CD4-positive, alpha-beta memory T cell (primary cell): Measurements from ENCODE around the gene CACNG5. TPM values are rescaled to one million over a fixed set of nuclear protein-coding genes. Genes with fewer than 3 reads are reported as not detected.

Experiments used
- CTCF ChIA-PET: fragments of 350-600 bp; sonication (Branson Sonifier 250); formaldehyde crosslinking; loops from one replicate; lab custom pipeline; 2021; ENCODE audit warnings: inconsistent platforms; ENCODE audit not compliant: partially characterized antibody; lab: Charles Lee
- POLR2A ChIA-PET: fragments of 350-600 bp; sonication (Branson Sonifier 250); formaldehyde crosslinking; loops from one replicate; lab custom pipeline; 2021; ENCODE audit not compliant: partially characterized antibody; lab: Charles Lee
- DNase-seq, 5 donors: peaks; one replicate each; pipeline versions ENCODE4 v3.0.0 to v3.0.0-alpha.2; 2020 to 2022; ENCODE audit warnings: mixed read lengths in 1 of 5
- H3K27ac ChIP-seq: one replicate; pipeline ENCODE4 v1.7.0; 2013; ENCODE audit warnings: low read depth, low read length
- H3K27me3 ChIP-seq: 2 replicates; pipeline ENCODE4 v1.7.0; 2013; ENCODE audit warnings: mild to moderate bottlenecking, low read length, moderate library complexity; ENCODE audit not compliant: insufficient read depth
- H3K36me3 ChIP-seq: 2 replicates; pipeline ENCODE4 v1.7.0; 2013; ENCODE audit warnings: mild to moderate bottlenecking, low read length, moderate library complexity; ENCODE audit not compliant: insufficient read depth
- H3K4me1 ChIP-seq: 2 replicates; pipeline ENCODE4 v1.7.0; 2013; ENCODE audit warnings: mild to moderate bottlenecking, low read length, moderate library complexity; ENCODE audit not compliant: insufficient read depth
- H3K4me3 ChIP-seq, 2 donors: one replicate each; pipeline ENCODE4 v1.7.0; 2013; ENCODE audit warnings: low read length in 2 of 2, mild to moderate bottlenecking in 1 of 2
- H3K9me3 ChIP-seq, 2 donors: one replicate each; pipeline ENCODE4 v1.7.0; 2013; ENCODE audit warnings: low read length in 2 of 2, control low read depth in 1 of 2; ENCODE audit not compliant: control insufficient read depth in 1 of 2
- H3K27ac Mint-ChIP-seq, 7 donors: one replicate each; pipeline ENCODE4 v1.8.0; 2020 to 2021; ENCODE audit warnings: mixed read lengths in 7 of 7, mild to moderate bottlenecking in 6 of 7, inconsistent platforms in 3 of 7, moderate library complexity in 3 of 7
- H3K27me3 Mint-ChIP-seq, 2 donors: one replicate each; pipeline ENCODE4 v1.8.0; 2020 to 2021; ENCODE audit warnings: mixed read lengths in 2 of 2
- H3K36me3 Mint-ChIP-seq, 2 donors: one replicate each; pipeline ENCODE4 v1.8.0; 2020 to 2021; ENCODE audit warnings: mixed read lengths in 2 of 2, inconsistent platforms in 1 of 2, mild to moderate bottlenecking in 1 of 2
- H3K4me1 Mint-ChIP-seq, 4 donors: one replicate each; pipeline ENCODE4 v1.8.0; 2020 to 2021; ENCODE audit warnings: mixed read lengths in 4 of 4, mild to moderate bottlenecking in 1 of 4
- H3K4me3 Mint-ChIP-seq, 8 donors: one replicate each; pipeline ENCODE4 v1.8.0; 2020 to 2021; ENCODE audit warnings: mixed read lengths in 8 of 8, mild to moderate bottlenecking in 7 of 8, moderate library complexity in 6 of 8, inconsistent platforms in 3 of 8
- H3K9me3 Mint-ChIP-seq, 8 donors: one replicate each; pipeline ENCODE4 v1.8.0; 2020 to 2021; ENCODE audit warnings: mixed read lengths in 8 of 8, mild to moderate bottlenecking in 5 of 8, inconsistent platforms in 3 of 8, moderate library complexity in 1 of 8
- intact Hi-C: fragments of 100-400 bp; cut with micrococcal nuclease; formaldehyde crosslinking; loops from one replicate; pipeline ENCODE4 v1.15.1; 2023
- polyA plus RNA-seq, 2 donors: library from polyadenylated mRNA; unstranded; fragments of 300-500 nt; fragmentation: Illumina TruSeq; gene quantifications; one replicate each; pipeline ENCODE4 v1.2.3, GENCODE V29; 2021
- total RNA-seq, 2 experiments: library from RNA; stranded (reverse); gene quantifications; one replicate each; pipeline ENCODE4 v1.2.3, GENCODE V29; 2021

CACNG5 gene
- total and polyA plus RNA-seq, 4 experiments from 2014 or later: not detected

GRCh38 chr17:66840061-66840460 is 5.1 kb downstream of the CACNG5 start:
- H3K9me3 Mint-ChIP-seq: no peaks in the 10 kb centered on the region
- no peaks in the 10 kb centered on the region for H3K9me3 ChIP-seq
- H3K4me3 ChIP-seq: no peak overlapping the region
- no peaks in the 10 kb centered on the region for H3K4me1 ChIP-seq
- intact Hi-C loops: no loop called here
- no peak overlapping the region for H3K27ac ChIP-seq
- no peak for DNase-seq
- CTCF ChIA-PET: no interaction called here
- POLR2A ChIA-PET: no interaction called here
- no peaks in the 10 kb centered on the region for H3K36me3 Mint-ChIP-seq
- no peak overlapping the region for H3K4me3 Mint-ChIP-seq
- H3K27me3 ChIP-seq: no peaks in the 10 kb centered on the region
- H3K36me3 ChIP-seq: no peaks in the 10 kb centered on the region
- H3K27ac Mint-ChIP-seq: no peak overlapping the region
- H3K4me1 Mint-ChIP-seq: no peaks in the 10 kb centered on the region
- peaks cover 21 to 31% of the 10 kb centered on the region in 2 donors for H3K27me3 Mint-ChIP-seq

GRCh38 chr17:66841328-66841727 is 6.4 kb downstream of the CACNG5 start:
- H3K36me3 ChIP-seq: no peaks in the 10 kb centered on the region
- no peak overlapping the region for H3K4me3 ChIP-seq
- H3K27me3 ChIP-seq: no peaks in the 10 kb centered on the region
- Mint-ChIP-seq H3K36me3 (no peaks in the 10 kb centered on the region), H3K9me3 (peaks cover 0 to 9% (median 1%) of the 10 kb centered on the region in 8 donors), H3K4me1 (no peaks in the 10 kb centered on the region), H3K27ac (no peak overlapping the region), H3K27me3 (peaks cover 19 to 25% of the 10 kb centered on the region in 2 donors), H3K4me3 (no peak overlapping the region)
- DNase-seq: no peak
- no peaks in the 10 kb centered on the region for H3K4me1 ChIP-seq
- ChIA-PET POLR2A (no interaction called here), CTCF (no interaction called here)
- no peaks in the 10 kb centered on the region for H3K9me3 ChIP-seq
- no peak overlapping the region for H3K27ac ChIP-seq
- intact Hi-C loops: no loop called here

GRCh38 chr17:66841744-66842143 is 6.8 kb downstream of the CACNG5 start:
- Histone ChIP-seq H3K27ac (no peak overlapping the region), H3K9me3 (no peaks in the 10 kb centered on the region), H3K4me3 (no peak overlapping the region), H3K4me1 (no peaks in the 10 kb centered on the region), H3K27me3 (no peaks in the 10 kb centered on the region), H3K36me3 (no peaks in the 10 kb centered on the region)
- H3K4me1 Mint-ChIP-seq: no peaks in the 10 kb centered on the region
- peaks cover 0 to 13% (median 4%) of the 10 kb centered on the region in 8 donors for H3K9me3 Mint-ChIP-seq
- CTCF ChIA-PET: no interaction called here
- no peak overlapping the region for H3K27ac Mint-ChIP-seq
- H3K4me3 Mint-ChIP-seq: no peak overlapping the region
- H3K36me3 Mint-ChIP-seq: no peaks in the 10 kb centered on the region
- DNase-seq: no peak
- POLR2A ChIA-PET: interaction anchor here (0.6 kb wide), 1 partner anchor 1091 kb away, joined by 3 read pairs; no protein-coding TSS in a partner anchor
- peaks cover 19 to 23% of the 10 kb centered on the region in 2 donors for H3K27me3 Mint-ChIP-seq
- intact Hi-C loops: no loop called here

- Mint-ChIP-seq H3K36me3 (no peaks in the 10 kb centered on the region), H3K27ac (no peak overlapping the region), H3K4me1 (no peaks in the 10 kb centered on the region), H3K4me3 (no peak overlapping the region), H3K27me3 (peaks cover 16 to 18% of the 10 kb centered on the region in 2 donors), H3K9me3 (peaks cover 0 to 13% (median 6%) of the 10 kb centered on the region in 8 donors)
- no peak overlapping the region for H3K4me3 ChIP-seq
- no peak overlapping the region for H3K27ac ChIP-seq
- DNase-seq: no peak
- no peaks in the 10 kb centered on the region for H3K27me3 ChIP-seq
- H3K9me3 ChIP-seq: no peaks in the 10 kb centered on the region
- no peaks in the 10 kb centered on the region for H3K4me1 ChIP-seq
- ChIA-PET POLR2A (no interaction called here), CTCF (no interaction called here)
- intact Hi-C loops: no loop called here
- H3K36me3 ChIP-seq: no peaks in the 10 kb centered on the region
Observed at GRCh38 chr17:66842505-66842904, 7.6 kb downstream of the CACNG5 start.

GRCh38 chr17:66842959-66843358 is 8.0 kb downstream of the CACNG5 start:
- Histone ChIP-seq H3K4me3 (no peak overlapping the region), H3K4me1 (no peaks in the 10 kb centered on the region), H3K27me3 (no peaks in the 10 kb centered on the region), H3K36me3 (no peaks in the 10 kb centered on the region), H3K9me3 (no peaks in the 10 kb centered on the region), H3K27ac (no peak overlapping the region)
- H3K36me3 Mint-ChIP-seq: no peaks in the 10 kb centered on the region
- no peaks in the 10 kb centered on the region for H3K4me1 Mint-ChIP-seq
- intact Hi-C loops: no loop called here
- no peak for DNase-seq
- peaks cover 0 to 13% (median 6%) of the 10 kb centered on the region in 8 donors for H3K9me3 Mint-ChIP-seq
- H3K27ac Mint-ChIP-seq: no peak overlapping the region
- CTCF ChIA-PET: no interaction called here
- peaks cover 16% of the 10 kb centered on the region in 2 donors for H3K27me3 Mint-ChIP-seq
- POLR2A ChIA-PET: no interaction called here
- H3K4me3 Mint-ChIP-seq: no peak overlapping the region

GRCh38 chr17:66843627-66844026 is 8.7 kb downstream of the CACNG5 start:
- Histone ChIP-seq H3K9me3 (no peaks in the 10 kb centered on the region), H3K4me1 (no peaks in the 10 kb centered on the region), H3K27me3 (no peaks in the 10 kb centered on the region), H3K27ac (no peak overlapping the region), H3K36me3 (no peaks in the 10 kb centered on the region), H3K4me3 (no peak overlapping the region)
- peaks cover 11 to 13% of the 10 kb centered on the region in 2 donors for H3K27me3 Mint-ChIP-seq
- no peak for DNase-seq
- H3K36me3 Mint-ChIP-seq: no peaks in the 10 kb centered on the region
- no peak overlapping the region for H3K27ac Mint-ChIP-seq
- H3K4me3 Mint-ChIP-seq: no peak overlapping the region
- intact Hi-C loops: no loop called here
- peaks cover 0 to 13% (median 6%) of the 10 kb centered on the region in 8 donors for H3K9me3 Mint-ChIP-seq
- ChIA-PET POLR2A (no interaction called here), CTCF (interaction anchor here (1.1 kb wide), 1 partner anchor 12 kb away, joined by 3 read pairs; no protein-coding TSS in a partner anchor)
- no peaks in the 10 kb centered on the region for H3K4me1 Mint-ChIP-seq

GRCh38 chr17:66847704-66848103 is 12.8 kb downstream of the CACNG5 start:
- DNase-seq: no peak

More at GRCh38 chr17:66847704-66848103, 12.8 kb downstream of the CACNG5 start:
- Histone ChIP-seq H3K36me3 (no peaks in the 10 kb centered on the region), H3K4me3 (no peak overlapping the region), H3K9me3 (no peaks in the 10 kb centered on the region), H3K27ac (no peak overlapping the region), H3K27me3 (no peaks in the 10 kb centered on the region), H3K4me1 (no peaks in the 10 kb centered on the region)
- H3K36me3 Mint-ChIP-seq: no peaks in the 10 kb centered on the region
- no peaks in the 10 kb centered on the region for H3K4me1 Mint-ChIP-seq
- intact Hi-C loops: no loop called here
- no peak overlapping the region for H3K4me3 Mint-ChIP-seq
- peaks cover 9% of the 10 kb centered on the region in 2 donors for H3K27me3 Mint-ChIP-seq
- peaks cover 0 to 13% (median 6%) of the 10 kb centered on the region in 8 donors for H3K9me3 Mint-ChIP-seq
- ChIA-PET CTCF (no interaction called here), POLR2A (no interaction called here)
- H3K27ac Mint-ChIP-seq: no peak overlapping the region
